SK-N-SH (cell line): ENCODE results near the gene BGN. TPM values are rescaled to one million over a fixed set of nuclear protein-coding genes. Genes with fewer than 3 reads are reported as not detected.
A peak's percentile ranks its signal among the peaks of the same experiment; 100 is the strongest.

Source experiments
- CTCF ChIA-PET: fragments of 300-600, 350-600 bp; formaldehyde crosslinking; extraction: SDS; loops from one replicate; lab custom pipeline; 2021; lab: Yijun Ruan, JAX
- POLR2A ChIA-PET: fragments of 350-600 bp; sonication (Branson Sonifier 250); formaldehyde crosslinking; extraction: SDS; loops from one replicate; lab custom pipeline; 2020; ENCODE audit warnings: antibody characterized with exemption, inconsistent platforms; lab: Yijun Ruan, JAX
- DNase-seq: peaks from one replicate; pipeline ENCODE4 v3.0.0; 2012
- H2AFZ ChIP-seq: fragments of 200-600 bp; sonication (generic); 2 replicates; pipeline ENCODE4 v1.8.1; 2016; ENCODE audit warnings: antibody characterized with exemption, mild to moderate bottlenecking, low read depth
- H3F3A ChIP-seq: fragments of 200-600 bp; sonication (generic); replicated peaks from 2 replicates; pipeline ENCODE3; 2016; ENCODE audit warnings: antibody characterized with exemption, mild to moderate bottlenecking; ENCODE audit not compliant: insufficient read depth
- H3K27ac ChIP-seq, 2 experiments: fragments of 200-500 bp in 1 of 2; fragments of 200-600 bp in 1 of 2; sonication (Bioruptor generic) in 1 of 2; sonication (generic), shearing (Covaris generic) in 1 of 2; 2 replicates each; pipeline versions ENCODE4 v1.5.1 to v1.6.1; 2014 to 2016; ENCODE audit warnings: low read depth in 2 of 2, inconsistent platforms in 1 of 2, low read length in 1 of 2, mild to moderate bottlenecking in 1 of 2, mixed read lengths in 1 of 2
- H3K27me3 ChIP-seq: fragments of 200-600 bp; sonication (generic), shearing (Covaris generic); 2 replicates; pipeline ENCODE4 v1.6.1; 2016; ENCODE audit warnings: mixed run types; ENCODE audit not compliant: insufficient read depth
- H3K36me3 ChIP-seq, 2 experiments: fragments of 200-500 bp in 1 of 2; fragments of 200-600 bp in 1 of 2; sonication (Bioruptor generic) in 1 of 2; sonication (generic) in 1 of 2; replicated peaks in 1 of 2; 2 replicates each; pipeline versions ENCODE3 to v1.5.1; 2014 to 2016; ENCODE audit warnings: low read length in 1 of 2, mild to moderate bottlenecking in 1 of 2; ENCODE audit not compliant: insufficient read depth in 2 of 2, control insufficient read depth in 1 of 2
- H3K4me1 ChIP-seq, 2 experiments: fragments of 200-500 bp in 1 of 2; fragments of 200-600 bp in 1 of 2; sonication (Bioruptor generic) in 1 of 2; sonication (generic), shearing (Covaris generic) in 1 of 2; 2 replicates each; pipeline versions ENCODE4 v1.5.1 to v1.6.1; 2014 to 2016; ENCODE audit warnings: low read depth in 1 of 2, low read length in 1 of 2, mixed run types in 1 of 2; ENCODE audit not compliant: insufficient read depth in 2 of 2, control insufficient read depth in 1 of 2
- H3K4me2 ChIP-seq: fragments of 200-600 bp; sonication (generic), shearing (Covaris generic); 2 replicates; pipeline ENCODE4 v1.6.1; 2017; ENCODE audit warnings: mixed run types
- H3K4me3 ChIP-seq, 2 experiments: fragments of 200-500 bp in 1 of 2; fragments of 200-600 bp in 1 of 2; sonication (Bioruptor generic) in 1 of 2; sonication (generic), shearing (Covaris generic) in 1 of 2; 2 replicates each; pipeline versions ENCODE4 v1.5.1 to v1.8.1; 2014 to 2016; ENCODE audit warnings: low read depth in 2 of 2, inconsistent platforms in 1 of 2, low read length in 1 of 2, mild to moderate bottlenecking in 1 of 2, mixed read lengths in 1 of 2, moderate library complexity in 1 of 2
- H3K79me2 ChIP-seq: fragments of 200-600 bp; sonication (generic); 2 replicates; pipeline ENCODE4 v1.8.1; 2017; ENCODE audit warnings: mild to moderate bottlenecking; ENCODE audit not compliant: insufficient read depth
- H3K9ac ChIP-seq: fragments of 200-600 bp; sonication (generic); 2 replicates; pipeline ENCODE4 v1.6.1; 2017; ENCODE audit warnings: mixed run types
- H3K9me2 ChIP-seq: fragments of 200-600 bp; sonication (generic); 2 replicates; pipeline ENCODE4 v1.6.1; 2017; ENCODE audit warnings: mixed run types
- H3K9me3 ChIP-seq: fragments of 200-600 bp; sonication (generic); 2 replicates; pipeline ENCODE4 v1.6.1; 2017; ENCODE audit warnings: mixed run types, mild to moderate bottlenecking, moderate library complexity
- H4K20me1 ChIP-seq: fragments of 200-600 bp; sonication (generic); 2 replicates; pipeline ENCODE4 v1.6.1; 2017; ENCODE audit warnings: mild to moderate bottlenecking, mixed run types; ENCODE audit not compliant: insufficient read depth
- CHD2 ChIP-seq: fragments of 150-350 bp; IDR thresholded peaks from 2 replicates; pipeline ENCODE4 v1.6.1; 2018; ENCODE audit warnings: low read length; ENCODE audit not compliant: partially characterized antibody
- ELF1 ChIP-seq: IDR thresholded peaks from 2 replicates; pipeline ENCODE4 v1.4.0; 2012
- FOXJ3 ChIP-seq: sonication (generic); formaldehyde crosslinking; IDR thresholded peaks from 2 replicates; pipeline ENCODE4 v1.5.1; 2020; ENCODE audit warnings: mild to moderate bottlenecking, missing genetic modification reagents
- FOXM1 ChIP-seq: IDR thresholded peaks from 2 replicates; pipeline ENCODE4 v1.4.0; 2012; ENCODE audit warnings: low read depth, mild to moderate bottlenecking
- GABPA ChIP-seq: IDR thresholded peaks from 2 replicates; pipeline ENCODE4 v1.4.0; 2012; ENCODE audit warnings: low read depth, mild to moderate bottlenecking
- GATA2 ChIP-seq: sonication (generic); formaldehyde crosslinking; IDR thresholded peaks from 2 replicates; pipeline ENCODE4 v1.5.0; 2020; ENCODE audit warnings: mild to moderate bottlenecking, missing genetic modification reagents
- MAX ChIP-seq: IDR thresholded peaks from 2 replicates; pipeline ENCODE4 v1.4.0; 2012; ENCODE audit warnings: low read depth
- MXI1 ChIP-seq: IDR thresholded peaks from 2 replicates; pipeline ENCODE4 v1.6.1; 2012; ENCODE audit warnings: mild to moderate bottlenecking, low read depth, low read length, improper control_type of control experiment
- NFIC ChIP-seq: IDR thresholded peaks from 2 replicates; pipeline ENCODE4 v1.4.0; 2012; ENCODE audit warnings: borderline replicate concordance
- PBX3 ChIP-seq: IDR thresholded peaks from 2 replicates; pipeline ENCODE4; 2012
- POLR2AphosphoS5 ChIP-seq: IDR thresholded peaks from 2 replicates; pipeline ENCODE4 v1.6.1; 2012; ENCODE audit warnings: low read depth, low read length
- RAD21 ChIP-seq: IDR thresholded peaks from 2 replicates; pipeline ENCODE4 v1.6.1; 2012; ENCODE audit warnings: mild to moderate bottlenecking, low read length
- RCOR1 ChIP-seq: fragments of 150-350 bp; IDR thresholded peaks from 2 replicates; pipeline ENCODE4 v1.6.1; 2017; ENCODE audit warnings: antibody characterized with exemption, low read length
- RFX5 ChIP-seq: IDR thresholded peaks from 2 replicates; pipeline ENCODE4 v1.6.1; 2012; ENCODE audit warnings: mild to moderate bottlenecking, improper control_type of control experiment, low read length
- SMC3 ChIP-seq: IDR thresholded peaks from 2 replicates; pipeline ENCODE4 v1.6.1; 2012; ENCODE audit warnings: low read depth, low read length, improper control_type of control experiment
- TAF1 ChIP-seq: IDR thresholded peaks from 2 replicates; pipeline ENCODE4 v1.6.1; 2012; ENCODE audit warnings: low read depth, mild to moderate bottlenecking, low read length, moderate library complexity, borderline replicate concordance
- YY1 ChIP-seq: IDR thresholded peaks from 2 replicates; pipeline ENCODE4 v1.4.0; 2012; ENCODE audit warnings: low read depth, mild to moderate bottlenecking
- ZBTB33 ChIP-seq: IDR thresholded peaks from 2 replicates; pipeline ENCODE4 v1.4.0; 2012; ENCODE audit warnings: low read depth, borderline replicate concordance
- WGBS: methylation state at CpG from one replicate; pipeline ENCODE4 v1.1.6; 2017; ENCODE audit warnings: low lambda C conversion rate; 5-methylcytosine and 5-hydroxymethylcytosine counted together
- polyA plus RNA-seq, 3 experiments: library from polyadenylated mRNA; depleted of rRNA; stranded (reverse); fragments of >200 nt; gene quantifications; 2 replicates each; pipeline ENCODE4 v1.2.3, GENCODE V29; 2012
- TF ChIP-seq, protein P1 (sequence below): IDR thresholded peaks from 2 replicates; pipeline ENCODE4 v1.6.1; 2012; ENCODE audit warnings: mild to moderate bottlenecking, low read depth, low read length, moderate library complexity

The BGN gene
- polyA plus RNA-seq, 1 of the 3 experiments (the other 2 are of a cell fraction): 28.9 TPM

DNA sequence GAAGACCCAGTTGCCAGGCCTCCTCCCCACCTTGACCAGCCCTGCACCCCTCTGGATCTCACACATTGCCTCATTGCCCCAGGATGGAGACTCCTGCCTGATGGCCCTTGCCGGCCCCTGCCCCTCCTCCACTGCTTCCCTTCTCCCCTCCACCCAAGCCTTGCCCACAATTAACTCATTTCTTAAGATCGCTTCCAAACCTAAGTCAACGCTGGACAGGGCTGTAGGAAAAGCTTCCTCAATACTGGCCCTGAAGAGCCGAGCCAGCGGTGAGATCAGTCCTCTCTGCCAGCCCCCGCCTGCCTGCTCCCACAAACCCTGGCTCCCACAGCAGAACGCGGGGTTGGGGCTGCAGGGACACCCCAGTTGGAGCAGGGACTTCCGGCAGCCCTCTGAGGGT is 16.9 kb upstream of the BGN start:
- Histone ChIP-seq H3K9me2 (no peaks in the 10 kb centered on the region), H3K9me3 (no peaks in the 10 kb centered on the region), H3K4me1 (peaks cover 21 to 41% of the 10 kb centered on the region in 2 experiments; a peak in 3 of 4 replicates), H3K27me3 (no peaks in the 10 kb centered on the region), H3F3A (no peaks in the 10 kb centered on the region), H3K4me2 (0 out of 2 replicates have a peak overlapping the region, but pooled peaks have one; percentile 54), H3K9ac (no peak overlapping the region), H3K27ac (peak overlapping the region; percentile 72 to 94), H4K20me1 (no peaks in the 10 kb centered on the region), H2AFZ (no peak overlapping the region), H3K36me3 (no peaks in the 10 kb centered on the region)
- POLR2A ChIA-PET: interaction anchor here (2.4 kb wide), 1 partner anchor 13 kb away, joined by 13 read pairs; no protein-coding TSS in a partner anchor
- CTCF ChIA-PET: interaction anchor here (1.6 to 2.4 kb wide), 2 partner anchors 13 to 16 kb away, joined by 10 to 13 read pairs; no protein-coding TSS in a partner anchor
- DNase-seq: no peak
- no peak for TF ChIP-seq GABPA
- TF ChIP-seq MAX: no peak
- no peak for TF ChIP-seq GATA2 (CRISPR knock-in tag)
- no peak for TF ChIP-seq POLR2AphosphoS5
- no peak for TF ChIP-seq NFIC
- no peak for TF ChIP-seq RFX5
- no peak for TF ChIP-seq RCOR1
- TF ChIP-seq RAD21: no peak
- no peak for TF ChIP-seq PBX3
- TF ChIP-seq, protein P1, sequence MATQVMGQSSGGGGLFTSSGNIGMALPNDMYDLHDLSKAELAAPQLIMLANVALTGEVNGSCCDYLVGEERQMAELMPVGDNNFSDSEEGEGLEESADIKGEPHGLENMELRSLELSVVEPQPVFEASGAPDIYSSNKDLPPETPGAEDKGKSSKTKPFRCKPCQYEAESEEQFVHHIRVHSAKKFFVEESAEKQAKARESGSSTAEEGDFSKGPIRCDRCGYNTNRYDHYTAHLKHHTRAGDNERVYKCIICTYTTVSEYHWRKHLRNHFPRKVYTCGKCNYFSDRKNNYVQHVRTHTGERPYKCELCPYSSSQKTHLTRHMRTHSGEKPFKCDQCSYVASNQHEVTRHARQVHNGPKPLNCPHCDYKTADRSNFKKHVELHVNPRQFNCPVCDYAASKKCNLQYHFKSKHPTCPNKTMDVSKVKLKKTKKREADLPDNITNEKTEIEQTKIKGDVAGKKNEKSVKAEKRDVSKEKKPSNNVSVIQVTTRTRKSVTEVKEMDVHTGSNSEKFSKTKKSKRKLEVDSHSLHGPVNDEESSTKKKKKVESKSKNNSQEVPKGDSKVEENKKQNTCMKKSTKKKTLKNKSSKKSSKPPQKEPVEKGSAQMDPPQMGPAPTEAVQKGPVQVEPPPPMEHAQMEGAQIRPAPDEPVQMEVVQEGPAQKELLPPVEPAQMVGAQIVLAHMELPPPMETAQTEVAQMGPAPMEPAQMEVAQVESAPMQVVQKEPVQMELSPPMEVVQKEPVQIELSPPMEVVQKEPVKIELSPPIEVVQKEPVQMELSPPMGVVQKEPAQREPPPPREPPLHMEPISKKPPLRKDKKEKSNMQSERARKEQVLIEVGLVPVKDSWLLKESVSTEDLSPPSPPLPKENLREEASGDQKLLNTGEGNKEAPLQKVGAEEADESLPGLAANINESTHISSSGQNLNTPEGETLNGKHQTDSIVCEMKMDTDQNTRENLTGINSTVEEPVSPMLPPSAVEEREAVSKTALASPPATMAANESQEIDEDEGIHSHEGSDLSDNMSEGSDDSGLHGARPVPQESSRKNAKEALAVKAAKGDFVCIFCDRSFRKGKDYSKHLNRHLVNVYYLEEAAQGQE: no peak
- no peak for TF ChIP-seq YY1
- no peak for TF ChIP-seq CHD2
- TF ChIP-seq MXI1: no peak
- no peak for TF ChIP-seq FOXM1
- TF ChIP-seq FOXJ3 (CRISPR knock-in tag): no peak
- TF ChIP-seq ZBTB33: no peak
- TF ChIP-seq TAF1: no peak
- no peak for TF ChIP-seq SMC3
- TF ChIP-seq ELF1: no peak
- TF ChIP-seq, all 33 proteins: peak for 0
- Histone ChIP-seq H3K4me3 (no peak overlapping the region), H3K79me2 (no peaks in the 10 kb centered on the region)
- WGBS: 72% methylated on average over 5 of the region's 9 CpGs
